GM18499 (cell line): ENCODE data around the gene TMEM132D.

Source experiments
- ATAC-seq: cut with Tn5 transposase; IDR thresholded peaks from one replicate; pipeline ENCODE4 v1.9.1; 2021; ENCODE audit warnings: moderate number of reproducible peaks; ENCODE audit not compliant: insufficient read depth, unreplicated experiment

The TMEM132D gene

DNA sequence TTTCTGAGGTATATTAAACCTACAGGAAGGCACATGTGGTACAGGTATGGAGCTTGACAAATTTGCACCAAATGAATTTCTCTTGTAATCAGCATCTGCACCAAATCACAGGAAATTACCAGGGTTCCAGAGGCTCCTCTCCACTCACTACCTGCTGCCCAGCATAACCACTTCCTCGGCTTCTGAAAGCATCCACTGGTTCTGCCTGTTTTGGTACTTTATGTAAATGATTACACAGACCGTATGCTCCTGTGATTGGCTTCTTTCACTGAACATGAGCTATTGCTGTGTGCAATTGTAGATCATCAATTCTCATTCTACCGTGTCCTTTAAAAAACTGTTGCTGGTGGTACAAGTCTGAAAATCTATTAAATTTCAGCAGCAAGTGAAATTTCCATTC is 522.1 kb downstream of the TMEM132D start:
- ATAC-seq: no peak

DNA sequence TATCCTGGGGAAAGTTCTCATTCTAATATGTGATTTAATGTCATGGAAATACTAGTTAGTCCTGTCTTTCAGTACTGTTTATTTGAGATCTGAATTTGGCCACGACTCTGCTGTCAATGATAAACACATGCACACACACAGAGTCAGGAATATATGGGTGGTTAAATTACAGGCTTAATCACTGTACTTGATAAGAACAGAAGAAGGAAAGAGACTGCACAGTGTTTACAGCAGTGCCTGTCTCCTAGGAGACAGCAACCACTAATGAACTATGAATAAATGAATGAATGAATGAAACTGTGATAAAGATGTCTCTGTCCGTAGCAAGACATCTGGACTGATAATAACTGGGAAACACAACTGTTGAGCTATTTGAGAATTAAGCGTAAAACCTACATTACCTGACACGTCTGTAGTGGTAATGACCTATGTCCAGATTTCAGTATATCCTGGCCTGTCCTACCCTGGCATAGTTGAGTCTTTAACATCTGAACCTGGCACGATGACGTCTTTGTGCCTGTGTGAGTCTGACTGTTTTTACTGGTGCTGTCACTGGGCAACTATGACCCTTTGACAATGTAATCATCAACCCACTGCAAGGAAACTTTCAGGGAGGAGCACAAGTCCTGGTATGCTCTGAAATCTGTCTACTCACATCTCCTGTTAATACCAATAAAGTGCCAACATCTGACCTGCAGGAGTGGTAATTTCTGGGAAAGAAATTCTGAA is 524.6 kb downstream of the TMEM132D start:
- no peak for ATAC-seq

DNA sequence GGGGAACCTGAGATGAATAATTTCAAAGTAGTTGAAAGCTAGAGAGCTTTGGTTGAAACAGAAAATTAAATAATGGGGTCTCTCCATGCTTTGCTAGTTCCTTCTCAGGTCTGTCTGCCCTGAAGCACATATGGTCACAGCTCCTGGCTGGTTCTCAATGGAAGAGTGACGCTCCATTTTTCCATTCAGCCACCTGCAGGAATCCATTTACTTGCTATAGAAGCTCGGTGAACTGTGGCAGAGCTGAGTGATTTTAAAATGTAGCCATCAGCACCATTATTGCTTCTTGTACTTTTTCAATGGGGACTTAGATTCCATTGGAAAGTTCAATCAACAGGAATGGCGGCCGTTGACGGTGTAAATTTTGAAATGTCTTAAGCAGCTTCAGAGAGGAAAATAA is 525.3 kb downstream of the TMEM132D start:
- no peak for ATAC-seq

DNA sequence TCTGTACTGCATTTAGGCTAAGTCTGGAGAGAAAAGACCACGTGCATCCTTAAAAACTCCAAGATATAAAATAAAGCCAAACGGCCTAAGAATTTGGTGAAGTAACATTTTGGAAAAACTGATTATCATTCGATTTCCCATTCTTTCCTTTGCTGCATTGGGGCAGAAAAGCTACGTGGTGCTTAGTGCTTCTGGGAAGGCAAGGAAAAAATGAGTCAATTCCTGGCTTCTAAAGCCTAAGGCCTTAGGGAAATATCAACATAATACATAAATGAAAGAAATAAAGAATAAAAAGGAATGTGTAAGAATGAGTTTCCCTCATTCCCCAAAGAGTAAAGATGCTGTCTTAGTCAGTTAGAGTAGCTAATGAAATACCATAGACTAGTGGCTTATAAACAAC is 530.1 kb downstream of the TMEM132D start:
- ATAC-seq: no peak

DNA sequence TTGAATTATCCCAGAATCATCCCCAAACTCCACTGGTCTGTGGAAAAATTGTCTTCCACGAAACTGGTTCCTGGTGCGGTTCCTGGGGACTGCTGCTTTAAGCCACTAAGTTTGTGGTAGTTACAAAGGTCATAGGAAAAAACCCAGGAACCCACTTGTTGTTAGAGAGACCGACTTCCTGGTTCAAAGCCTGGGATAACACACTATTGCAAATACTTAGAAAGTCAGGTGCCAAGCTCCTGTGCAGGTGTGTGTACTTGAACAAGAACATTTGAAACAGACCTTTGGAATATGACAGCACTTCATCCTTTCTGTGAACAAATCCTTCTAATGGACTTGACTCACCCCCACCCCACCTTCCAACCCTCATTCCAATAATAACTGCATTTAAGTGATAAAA is 530.9 kb downstream of the TMEM132D start:
- no peak for ATAC-seq

DNA sequence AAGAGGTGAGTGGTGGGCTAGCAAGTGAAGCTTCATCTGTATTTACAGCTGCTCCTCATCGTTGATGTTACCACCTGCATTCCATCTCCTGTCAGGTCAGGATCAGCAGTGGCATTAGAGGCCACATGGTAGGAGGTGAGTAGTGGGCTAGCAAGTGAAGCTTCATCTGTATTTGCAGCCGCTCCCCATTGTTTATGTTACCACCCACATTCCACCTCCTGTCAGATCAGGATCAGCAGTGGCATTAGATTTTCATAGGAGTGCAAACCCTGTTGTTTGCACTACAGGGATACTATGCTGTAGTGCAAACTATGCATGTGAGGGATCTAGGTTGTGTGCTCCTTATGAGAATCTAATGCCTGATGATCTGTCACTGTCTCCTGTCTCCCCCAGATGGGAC is 531.5 kb downstream of the TMEM132D start:
- no peak for ATAC-seq

DNA sequence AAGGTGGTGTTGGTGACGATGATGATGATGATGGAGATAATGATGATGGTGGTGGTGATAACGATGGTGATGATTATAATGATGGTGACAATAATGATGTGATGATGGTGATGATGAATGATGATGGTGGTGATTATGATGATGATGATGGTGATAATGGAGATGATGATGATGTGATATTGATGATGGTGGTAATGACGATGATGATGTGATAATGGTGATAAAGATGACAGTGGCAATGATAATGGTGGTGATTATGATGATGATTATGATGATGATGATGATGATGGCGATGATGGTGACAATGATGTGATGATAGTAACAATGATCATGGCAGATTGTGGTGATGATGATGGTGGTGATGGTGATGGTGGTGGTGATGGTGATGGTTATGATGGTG is 532.6 kb downstream of the TMEM132D start:
- ATAC-seq: no peak

DNA sequence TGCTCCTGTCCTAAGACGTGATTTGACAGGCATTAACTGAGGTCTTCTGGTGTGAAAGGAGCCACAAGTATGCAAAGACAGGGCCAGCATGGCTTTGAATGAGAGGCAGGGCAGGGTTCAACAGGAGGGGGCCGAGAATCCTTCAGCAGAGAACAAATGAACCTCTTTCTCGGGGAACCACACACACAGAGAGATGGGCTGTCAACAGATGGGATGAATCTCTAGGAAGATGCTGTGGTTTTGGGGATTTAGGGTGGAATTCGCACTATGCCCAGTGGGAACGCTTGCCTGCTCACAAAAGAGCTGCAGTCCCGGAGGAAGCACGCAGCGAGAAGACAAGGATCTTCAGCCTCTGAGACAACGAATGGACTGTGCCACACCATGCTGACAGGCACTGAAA is 537.2 kb downstream of the TMEM132D start:
- no peak for ATAC-seq

DNA sequence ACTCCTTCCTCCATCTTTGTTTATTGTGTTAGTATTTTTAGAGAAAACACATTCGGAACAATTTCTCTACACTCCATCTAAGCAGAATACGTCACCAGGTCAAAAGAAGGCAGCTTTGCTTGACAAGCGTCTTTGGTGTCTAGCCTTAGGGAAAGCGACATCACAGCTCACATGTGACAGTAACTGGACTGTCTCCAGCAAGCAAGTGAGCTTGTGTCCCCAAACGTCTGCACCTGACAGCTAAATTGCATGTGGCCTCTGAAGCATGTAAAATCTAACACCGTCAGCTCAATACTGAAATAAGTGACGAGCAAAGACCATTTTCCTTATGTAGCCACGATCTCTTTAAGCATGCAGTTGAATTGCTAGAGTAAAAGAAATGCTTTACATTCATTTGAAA is 540.8 kb downstream of the TMEM132D start:
- no peak for ATAC-seq

DNA sequence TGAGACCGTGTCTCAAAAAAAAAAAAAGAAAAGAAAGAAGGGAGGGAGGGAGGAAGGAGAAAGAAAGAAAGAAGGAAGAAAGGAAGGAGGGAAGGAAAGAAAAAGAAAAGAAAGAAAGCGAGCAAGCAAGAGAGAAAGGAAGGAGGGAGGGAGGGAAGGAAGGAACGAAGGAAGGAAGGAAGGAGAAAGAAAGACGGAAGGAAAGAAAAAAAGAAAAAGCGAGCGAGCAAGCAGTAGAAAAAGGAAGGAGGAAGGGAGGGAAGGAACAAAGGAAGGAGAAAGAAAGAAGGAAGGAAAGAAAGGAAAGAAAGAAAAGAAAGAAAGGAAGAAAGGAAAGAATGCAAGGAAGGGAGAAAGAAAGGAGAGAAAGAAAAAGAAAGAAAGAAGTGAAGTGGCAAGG is 546.6 kb downstream of the TMEM132D start:
- ATAC-seq: no peak

DNA sequence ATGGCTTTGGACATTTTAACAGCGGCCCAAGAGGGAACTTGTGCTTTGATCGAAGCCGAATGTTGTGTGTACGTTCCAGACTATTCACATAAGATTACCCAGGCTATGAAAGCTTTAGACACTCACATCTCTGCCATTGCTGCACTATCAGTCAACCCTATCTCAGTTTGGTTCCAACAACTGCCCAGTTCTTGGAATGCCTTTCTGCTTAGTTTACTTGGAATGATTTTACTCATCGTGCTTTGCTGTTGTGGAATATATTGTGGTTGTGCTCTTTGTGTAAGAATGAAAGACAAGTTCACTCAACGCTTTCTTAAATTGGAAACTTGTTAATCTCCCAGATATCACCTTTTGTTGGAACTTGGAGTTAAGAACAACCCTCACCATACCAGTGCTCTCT is 552.3 kb downstream of the TMEM132D start:
- no peak for ATAC-seq

DNA sequence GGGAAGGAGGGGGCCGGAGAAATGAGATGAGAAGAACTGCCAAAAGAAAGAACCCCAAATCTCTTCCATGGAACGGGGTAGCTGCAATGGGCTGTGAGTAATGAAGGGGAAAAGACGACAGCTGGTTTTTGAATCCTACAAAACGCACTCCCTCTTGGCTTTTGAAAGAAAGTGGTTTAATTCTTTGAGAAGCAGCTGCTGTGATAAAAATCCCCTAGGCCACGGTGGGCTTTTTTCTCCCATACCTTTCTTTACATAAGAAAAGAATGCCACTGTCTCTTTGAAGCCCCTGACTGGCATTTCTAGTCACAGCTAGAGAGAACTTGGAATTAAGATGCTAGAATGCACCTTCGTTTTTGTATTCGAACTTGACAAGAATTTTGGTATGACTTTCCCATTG is 564.5 kb downstream of the TMEM132D start:
- no peak for ATAC-seq

DNA sequence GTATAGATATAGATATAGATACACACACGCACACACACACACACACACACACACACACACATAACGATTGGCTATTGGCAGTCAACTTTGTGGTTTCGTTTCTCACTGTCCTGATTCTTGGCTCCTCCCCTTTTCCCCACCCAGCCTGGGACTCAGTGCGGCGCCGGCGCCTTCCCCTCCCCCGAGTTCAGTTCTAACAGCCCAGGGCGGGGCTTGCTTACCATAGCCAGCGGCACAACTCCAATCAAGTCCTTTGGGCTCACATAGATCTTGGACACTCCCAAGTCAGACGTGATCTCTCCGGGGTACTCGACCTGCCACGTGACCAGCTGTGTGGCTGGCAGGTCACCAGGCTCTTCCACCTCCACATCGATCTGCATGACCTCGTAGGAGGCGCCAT is 566.4 kb downstream of the TMEM132D start:
- no peak for ATAC-seq

DNA sequence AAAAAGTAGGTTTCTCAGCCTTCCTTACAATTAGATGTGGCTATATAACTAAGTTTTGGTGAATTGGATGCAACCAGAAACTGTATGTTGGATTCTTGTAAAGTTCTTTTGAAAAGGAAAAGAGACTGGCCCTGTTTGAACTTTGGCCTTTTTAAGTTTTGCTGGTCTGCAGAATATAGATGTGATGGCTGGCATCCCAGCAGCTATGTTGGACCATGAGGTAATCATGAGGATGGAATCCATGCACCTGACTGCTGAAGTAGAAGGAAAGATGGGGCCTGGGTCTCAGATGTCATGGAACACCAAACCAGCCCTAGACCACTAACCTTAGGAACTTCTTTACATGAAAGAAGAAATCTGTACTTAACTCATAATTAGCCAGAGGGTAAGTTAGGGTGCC is 568.1 kb downstream of the TMEM132D start:
- no peak for ATAC-seq

DNA sequence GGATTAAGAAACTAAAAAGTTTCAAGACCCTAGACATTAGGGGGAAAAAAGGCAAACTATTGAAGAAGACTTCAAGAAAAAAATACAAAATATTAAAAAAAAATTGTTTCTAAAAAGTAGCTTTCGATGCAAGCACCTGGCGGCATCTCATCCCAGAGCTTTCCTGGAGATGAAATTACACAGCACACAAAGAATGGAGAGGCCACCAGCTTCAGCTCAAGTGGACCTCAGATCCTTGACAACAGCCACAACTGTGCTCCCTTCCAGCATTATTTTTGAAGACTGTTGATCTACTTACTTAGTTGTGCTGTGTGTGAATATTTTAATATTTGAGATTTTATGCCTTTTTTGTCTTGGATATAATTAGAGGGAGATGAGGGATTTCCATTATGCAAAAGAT is 571.5 kb downstream of the TMEM132D start:
- no peak for ATAC-seq

DNA sequence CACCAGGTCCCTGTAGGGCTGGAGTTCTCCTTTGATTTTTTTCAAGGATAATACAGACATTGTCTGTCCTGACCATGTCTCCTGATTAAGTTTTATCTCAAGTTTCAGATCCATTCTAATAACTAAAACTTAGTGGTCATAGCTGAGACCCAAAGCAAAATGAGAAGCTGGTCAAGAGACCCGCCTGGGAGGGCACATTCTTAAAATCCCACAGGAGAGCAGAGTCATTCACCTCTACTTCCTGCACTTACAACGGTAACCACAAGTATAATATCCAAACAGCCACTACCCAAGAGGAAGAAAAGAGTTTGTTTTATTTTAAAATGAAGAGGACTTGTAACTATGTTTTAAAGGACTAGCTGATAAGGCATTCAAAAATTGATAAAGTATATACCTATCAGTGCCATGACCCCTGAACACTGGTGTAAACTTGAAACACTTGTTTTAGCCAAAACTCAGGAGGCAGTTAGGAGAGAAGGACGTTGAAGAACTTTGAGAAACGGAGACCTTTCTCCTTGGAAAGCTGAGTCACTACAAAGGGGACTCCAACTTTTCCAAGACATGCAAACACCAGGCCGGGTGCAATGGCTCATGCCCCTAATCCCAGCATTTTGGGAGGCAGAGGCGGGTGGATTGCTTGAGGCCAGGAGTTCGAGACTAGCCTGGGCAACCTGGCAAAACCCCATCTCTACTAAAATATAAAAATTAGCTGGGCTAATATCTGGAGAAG is 572.3 kb downstream of the TMEM132D start:
- ATAC-seq: no peak

DNA sequence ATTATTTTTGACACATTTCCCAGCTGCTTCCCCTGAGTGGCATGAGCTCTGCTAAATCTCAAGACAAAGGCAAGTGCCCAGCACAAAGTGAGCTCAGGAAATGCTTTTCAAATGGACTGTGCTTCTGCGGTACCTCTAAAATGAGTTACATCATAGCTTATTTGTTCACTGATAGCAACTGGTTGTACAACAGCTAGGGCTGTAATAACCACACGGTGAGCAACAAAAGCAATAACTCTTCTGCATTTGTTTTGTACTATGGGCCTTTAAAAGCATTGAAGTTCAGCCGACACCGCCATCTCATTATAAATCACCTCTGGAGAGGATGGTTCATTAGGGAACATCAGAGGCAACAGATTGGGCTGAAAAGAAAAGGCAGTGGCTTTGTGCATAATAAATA is 575.6 kb downstream of the TMEM132D start:
- no peak for ATAC-seq

DNA sequence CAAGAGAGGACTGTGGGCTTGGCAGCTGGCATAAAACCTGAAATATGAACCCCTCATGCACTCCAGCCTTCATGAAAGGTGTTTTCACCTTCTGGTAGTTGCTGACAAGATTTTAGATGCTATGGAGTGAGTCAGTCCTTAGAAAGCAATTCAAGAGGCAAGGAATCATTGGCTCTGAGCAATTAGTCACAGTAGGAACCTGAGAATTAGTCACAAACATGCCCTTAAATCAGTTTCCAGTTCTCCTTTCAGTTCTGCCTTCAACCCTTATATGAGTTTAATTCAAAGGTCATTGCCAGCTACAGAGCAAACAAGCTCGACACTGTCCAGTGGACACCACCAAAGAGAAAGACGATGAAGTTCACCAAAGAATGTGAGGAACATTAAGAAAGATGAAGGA is 578.3 kb downstream of the TMEM132D start:
- ATAC-seq: no peak

DNA sequence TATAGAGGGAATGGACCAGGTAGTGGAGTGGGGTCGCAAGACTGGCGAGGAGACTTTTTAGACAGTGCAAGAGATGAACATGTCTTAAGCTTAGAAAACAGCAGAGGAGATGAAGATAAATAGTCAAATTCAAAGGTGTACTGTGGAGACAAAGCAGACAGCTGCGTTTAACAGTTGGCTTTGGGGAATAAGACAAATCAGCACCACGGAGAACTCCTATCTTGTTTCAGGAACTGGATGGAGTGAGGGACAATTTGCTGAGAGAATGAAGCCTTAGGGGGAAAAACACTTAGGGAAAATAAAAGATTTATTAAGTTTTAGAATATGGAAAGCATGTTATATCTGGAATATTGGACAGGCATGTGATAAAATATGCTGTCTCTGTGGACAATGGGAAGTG is 591.8 kb downstream of the TMEM132D start:
- no peak for ATAC-seq

DNA sequence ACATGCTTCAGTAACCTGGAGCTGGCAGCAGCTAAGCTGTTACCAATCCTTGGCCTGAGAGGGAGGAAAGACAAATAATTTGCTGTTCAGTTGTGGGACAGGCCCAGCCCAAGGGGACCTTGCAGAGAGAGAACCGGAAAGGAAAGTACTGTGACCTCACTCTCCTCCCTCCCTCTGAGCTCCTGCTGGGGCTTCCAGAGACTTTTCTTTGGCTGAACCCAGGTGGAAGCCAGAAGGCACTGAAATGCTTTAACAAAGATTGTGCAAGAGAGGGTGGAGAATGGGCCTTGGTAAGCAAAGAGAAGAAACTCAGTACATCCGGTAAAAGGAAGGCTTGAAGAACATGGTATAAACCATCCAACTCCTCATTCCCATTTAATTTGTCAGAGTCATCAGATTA is 593.5 kb downstream of the TMEM132D start:
- no peak for ATAC-seq

DNA sequence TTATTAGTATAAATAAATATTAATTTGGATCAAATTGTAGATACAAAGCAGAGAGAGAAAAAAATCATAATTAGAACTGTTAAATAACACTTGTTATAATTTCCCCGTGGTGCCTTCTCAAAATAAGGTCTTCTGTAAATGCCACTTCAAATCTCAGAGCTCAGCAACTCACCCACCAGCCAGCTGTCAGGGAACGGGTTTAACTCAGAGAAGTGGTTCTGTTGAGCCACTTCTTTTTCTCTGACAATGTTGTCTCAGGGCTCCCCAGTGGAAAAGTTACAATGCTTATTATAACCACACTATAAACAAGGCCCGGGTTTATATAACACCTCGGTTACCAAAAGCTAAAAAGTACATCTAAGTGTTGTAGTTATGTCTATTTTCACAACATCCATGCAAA is 598.0 kb downstream of the TMEM132D start:
- no peak for ATAC-seq

DNA sequence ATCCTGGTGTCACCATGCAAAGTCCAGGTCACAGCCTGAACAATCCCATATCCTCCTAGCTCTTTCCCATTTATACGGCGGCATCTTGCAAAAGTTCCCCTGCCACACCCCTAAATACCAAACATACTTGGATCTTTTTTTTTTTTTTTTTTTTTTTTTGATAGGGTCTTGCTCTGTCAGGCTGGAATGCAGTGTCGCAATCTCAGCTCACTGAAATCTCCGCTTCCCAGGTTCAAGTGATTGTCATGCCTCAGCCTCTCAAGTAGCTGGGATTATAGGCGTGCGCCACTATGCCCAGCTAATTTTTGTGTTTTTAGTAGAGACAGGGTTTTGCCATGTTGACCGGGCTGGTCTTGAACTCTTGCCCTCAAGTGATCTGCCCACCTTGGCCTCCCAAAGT is 599.3 kb downstream of the TMEM132D start:
- ATAC-seq: no peak
